NCI-H524 (cell line): ENCODE measurements around the gene ESR1.
"Not testable (repeated sequence)": the region's sequence is repeated elsewhere in the genome, so short reads cannot be mapped to it uniquely, and the experiment has no call there.

Source experiments
- DNase-seq, 2 experiments: peaks; one replicate each; lab custom pipeline; 2025; lab: John Stamatoyannopoulos, UW

ESR1 gene

GRCh38 chr6:151894426-151894825 lies 86.9 kb downstream of the ESR1 start:
- DNase-seq, result not testable (repeated sequence)

GRCh38 chr6:151899221-151899620 lies 91.7 kb downstream of the ESR1 start:
- not testable (repeated sequence) for DNase-seq

GRCh38 chr6:151899796-151900195 lies 92.3 kb downstream of the ESR1 start:
- DNase-seq, result not testable (repeated sequence)

DNA sequence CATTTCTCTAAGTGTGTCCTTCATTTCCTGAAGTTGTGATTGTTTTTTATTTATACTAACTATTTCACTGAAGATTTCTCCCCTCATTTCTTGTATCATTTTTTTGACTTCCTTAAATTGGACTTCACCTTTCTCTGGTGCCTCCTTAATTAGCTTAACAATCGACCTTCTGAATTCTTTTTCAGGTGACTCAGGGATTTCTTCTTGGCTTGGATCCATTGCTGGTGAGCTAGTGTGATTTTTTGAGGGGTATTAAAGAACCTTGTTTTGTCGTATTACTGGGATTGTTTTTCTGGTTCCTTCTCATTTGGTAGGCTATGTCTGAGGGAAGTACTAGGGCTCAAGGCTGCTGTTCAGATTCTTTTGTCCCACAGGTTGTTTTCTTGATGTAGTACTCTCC lies 92.8 kb downstream of the ESR1 start:
- DNase-seq, result no peak

DNA sequence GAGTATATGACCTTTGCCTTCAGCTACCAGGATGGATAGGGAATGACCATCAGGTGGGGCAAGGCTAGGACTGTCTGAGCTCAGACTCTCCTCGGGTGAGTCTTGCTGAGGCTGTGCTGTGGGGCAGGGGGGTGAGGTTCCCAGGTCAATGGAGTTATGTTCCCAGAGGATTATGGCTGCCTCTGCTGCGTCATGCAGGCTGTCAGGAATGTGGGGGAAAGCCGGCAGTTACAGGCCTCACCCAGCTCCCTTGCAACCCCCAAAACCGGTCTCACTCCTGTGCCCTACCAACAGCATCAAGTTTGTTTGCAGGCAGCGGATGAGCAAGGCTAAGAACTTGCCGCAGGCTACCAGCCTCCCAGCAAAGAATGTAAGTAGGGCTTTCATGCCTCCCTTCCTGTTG lies 93.5 kb downstream of the ESR1 start:
- no peak for DNase-seq

DNA sequence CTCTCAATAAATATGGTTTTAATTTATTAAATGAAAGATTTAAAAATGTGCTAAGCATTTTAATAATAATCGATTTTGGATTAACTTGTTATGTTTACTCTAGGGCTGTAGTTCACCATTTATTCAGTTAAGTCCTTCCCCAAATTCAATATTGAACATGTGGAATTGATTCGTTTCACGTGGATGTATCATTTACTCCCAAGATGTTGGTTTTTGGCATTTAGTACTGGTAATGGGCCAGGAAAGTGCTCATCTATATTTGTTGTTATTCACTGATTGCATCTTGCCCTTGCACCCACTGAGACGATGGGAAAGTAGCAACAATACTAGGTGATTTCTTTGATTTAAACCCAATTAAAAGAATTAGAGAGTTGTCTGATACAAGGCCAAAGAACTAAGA lies 97.1 kb downstream of the ESR1 start:
- DNase-seq, result no peak

DNA sequence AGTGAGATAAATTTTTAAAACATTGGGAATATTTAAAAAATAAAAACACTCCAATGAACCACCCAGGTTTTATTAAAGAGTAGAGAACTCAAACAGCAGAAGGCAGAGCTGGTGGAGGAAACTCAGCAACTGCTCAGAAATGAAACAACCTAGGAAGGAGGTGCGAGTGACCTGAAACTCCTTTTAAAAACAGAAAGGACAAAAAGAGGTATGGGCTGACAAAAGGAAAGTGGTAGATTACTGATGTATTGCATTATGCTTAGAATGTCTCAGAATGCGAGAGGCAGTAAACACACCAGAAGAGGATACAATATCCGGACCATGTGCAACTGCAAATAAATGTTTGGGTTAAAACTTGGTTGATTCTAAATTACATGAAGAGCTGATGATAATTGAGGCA lies 97.6 kb downstream of the ESR1 start:
- DNase-seq, result no peak

DNA sequence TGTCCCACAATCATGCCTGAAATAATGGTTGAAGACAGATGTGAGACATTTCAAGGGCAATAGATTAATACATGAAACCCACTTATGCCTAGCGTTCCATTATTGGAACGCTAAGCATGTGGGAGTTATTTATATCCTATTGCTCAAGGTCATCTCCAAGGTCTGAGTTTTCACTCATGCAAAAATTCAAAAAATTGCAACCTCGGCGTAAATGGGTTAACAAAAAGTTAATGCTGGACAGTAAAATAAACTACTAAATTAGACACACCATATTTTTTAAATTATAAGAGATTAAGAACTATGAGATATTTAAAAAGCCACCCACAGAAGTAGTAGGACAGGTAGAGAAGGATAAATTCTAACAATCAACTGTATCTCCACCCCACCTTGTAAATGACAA lies 98.4 kb downstream of the ESR1 start:
- DNase-seq, result no peak

DNA sequence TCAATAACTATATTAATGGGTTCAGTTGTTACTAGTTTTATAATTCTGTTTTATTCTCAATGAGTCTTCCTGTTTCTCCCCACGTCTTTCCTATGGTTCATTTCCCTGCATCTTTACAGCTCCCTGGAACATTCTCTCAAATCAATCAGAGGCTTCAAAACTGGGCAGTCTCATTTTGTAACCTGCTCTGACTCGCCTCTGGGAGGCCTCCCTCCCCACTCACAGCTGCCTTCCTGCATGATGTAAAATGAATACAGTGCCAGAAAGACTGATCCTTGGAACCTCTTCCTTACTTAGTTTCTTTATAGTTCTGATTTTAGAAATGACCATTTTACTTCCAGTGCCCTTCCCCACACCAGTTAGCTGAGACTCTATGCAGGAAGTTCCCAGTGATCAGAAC lies 103.9 kb downstream of the ESR1 start:
- peak in 1 of 2 experiments; percentile 9 for DNase-seq

- DNase-seq, result no peak
Observed at GRCh38 chr6:151914484-151914883, 107.0 kb downstream of the ESR1 start.

- DNase-seq, result no peak
Observed at GRCh38 chr6:151916075-151916474, 108.6 kb downstream of the ESR1 start.

GRCh38 chr6:151916680-151917164 lies 109.2 kb downstream of the ESR1 start:
- no peak for DNase-seq

DNA sequence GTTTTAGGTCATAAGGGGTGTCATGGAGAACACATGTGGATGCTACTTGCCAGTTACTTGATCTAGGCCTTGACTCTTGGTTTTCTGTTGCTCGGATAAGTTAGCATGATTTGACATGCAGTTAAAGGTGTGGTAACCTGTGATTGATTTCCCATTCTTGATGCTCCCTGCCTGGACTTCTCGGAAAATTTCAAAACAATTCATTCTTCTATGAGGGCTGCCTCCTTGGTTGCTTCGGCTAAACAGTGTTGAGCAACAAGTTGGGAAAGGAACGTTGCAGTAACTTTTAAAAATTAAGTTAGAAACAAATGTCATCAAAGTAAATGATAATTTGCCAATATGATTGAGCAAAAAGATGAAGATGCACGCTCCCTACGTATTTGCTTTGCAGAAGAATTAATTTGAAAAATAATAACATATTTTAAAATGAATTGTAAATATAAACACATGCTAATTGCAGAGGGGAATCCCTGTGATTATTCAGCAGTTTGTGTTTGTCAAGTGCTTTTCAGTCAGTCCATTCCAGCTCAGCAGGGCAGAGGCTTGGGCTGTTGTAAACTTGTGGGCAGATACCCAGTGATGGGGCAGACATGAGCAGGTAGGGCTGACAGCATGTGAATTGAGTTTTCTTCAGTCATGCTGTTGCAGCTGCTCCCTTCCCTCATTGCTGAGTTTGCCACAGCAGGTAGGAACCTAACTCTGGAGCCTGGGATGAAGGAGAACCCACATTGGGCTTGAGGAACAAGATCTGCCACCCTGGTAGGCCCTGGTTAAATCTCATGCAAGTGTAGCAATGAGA lies 110.2 kb downstream of the ESR1 start:
- no peak for DNase-seq

GRCh38 chr6:151940307-151940706 lies 132.8 kb downstream of the ESR1 start:
- no peak for DNase-seq

DNA sequence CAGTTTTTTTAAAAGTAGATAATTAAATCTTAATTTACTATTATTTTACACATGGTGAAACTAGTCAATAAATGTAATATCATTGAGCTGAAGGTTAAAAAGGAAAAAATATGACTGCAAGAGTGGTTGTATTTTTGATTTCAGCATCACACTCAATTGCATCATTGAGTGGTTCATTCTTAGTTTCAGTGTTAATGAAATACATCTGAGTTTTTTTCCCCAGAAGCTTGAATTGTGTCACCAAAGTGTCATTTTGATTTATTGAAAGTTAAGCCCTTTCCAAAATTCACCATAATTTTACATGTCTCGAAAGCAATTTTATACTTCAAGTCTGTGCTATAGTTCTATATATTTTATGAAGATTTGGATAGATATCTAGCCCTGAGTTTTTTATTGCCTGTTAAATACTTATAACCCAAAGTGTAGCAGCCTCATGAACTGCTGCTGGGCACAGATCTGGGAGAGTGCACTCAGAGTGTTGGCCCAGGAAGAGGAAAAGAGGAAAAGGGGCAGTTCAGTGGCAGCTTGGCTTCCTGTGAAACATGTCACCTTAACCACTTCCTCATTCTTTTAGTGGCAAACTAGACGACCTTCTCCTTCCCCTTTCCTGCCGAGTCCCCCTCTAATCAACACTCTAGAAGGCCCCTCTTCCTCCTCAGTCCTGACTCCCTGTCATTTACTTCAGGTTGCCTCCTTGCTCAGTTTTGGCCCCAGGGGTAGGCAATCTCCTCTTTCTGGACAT lies 140.7 kb downstream of the ESR1 start:
- DNase-seq, result no peak

GRCh38 chr6:151958332-151958731 lies 150.8 kb downstream of the ESR1 start:
- DNase-seq, result no peak

DNA sequence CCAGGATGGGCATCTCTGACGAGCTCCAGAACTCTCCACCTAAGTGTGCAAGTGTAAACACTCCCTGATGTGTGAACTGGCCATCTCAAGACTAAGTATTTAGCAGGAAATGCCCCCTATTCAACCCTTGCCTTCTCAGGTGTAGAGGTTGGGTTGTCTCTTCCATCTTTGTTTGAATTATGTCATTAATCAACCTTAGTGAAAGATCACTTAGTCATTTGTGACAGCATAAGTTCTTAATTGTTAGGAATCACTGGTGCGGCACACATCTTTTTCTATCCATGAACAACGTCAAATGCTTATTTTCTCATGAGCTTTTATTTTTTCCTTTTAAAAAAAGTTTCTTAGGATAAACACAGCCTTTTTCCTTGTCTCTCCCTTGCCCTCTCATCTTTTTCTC lies 151.6 kb downstream of the ESR1 start:
- DNase-seq, result no peak

DNA sequence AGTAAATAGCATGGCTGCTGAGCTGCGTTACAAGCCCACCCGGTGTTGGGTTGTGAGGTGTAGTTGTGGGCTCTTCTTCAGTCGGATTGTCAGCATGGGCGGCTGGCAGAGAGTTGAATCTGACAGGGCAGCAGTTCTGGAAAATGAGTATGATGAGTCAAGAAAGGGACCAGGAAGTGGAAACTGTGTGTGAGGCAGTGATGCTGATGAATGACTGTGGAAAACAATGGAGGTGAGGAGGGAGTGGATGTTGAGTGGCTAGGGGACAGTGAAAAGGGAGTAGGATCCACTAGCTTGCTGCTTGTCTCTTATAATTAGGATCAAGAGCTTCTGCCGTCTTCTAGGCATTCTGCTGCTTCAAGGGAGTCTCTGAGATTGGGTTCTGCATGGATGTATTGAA lies 154.3 kb downstream of the ESR1 start:
- no peak for DNase-seq

DNA sequence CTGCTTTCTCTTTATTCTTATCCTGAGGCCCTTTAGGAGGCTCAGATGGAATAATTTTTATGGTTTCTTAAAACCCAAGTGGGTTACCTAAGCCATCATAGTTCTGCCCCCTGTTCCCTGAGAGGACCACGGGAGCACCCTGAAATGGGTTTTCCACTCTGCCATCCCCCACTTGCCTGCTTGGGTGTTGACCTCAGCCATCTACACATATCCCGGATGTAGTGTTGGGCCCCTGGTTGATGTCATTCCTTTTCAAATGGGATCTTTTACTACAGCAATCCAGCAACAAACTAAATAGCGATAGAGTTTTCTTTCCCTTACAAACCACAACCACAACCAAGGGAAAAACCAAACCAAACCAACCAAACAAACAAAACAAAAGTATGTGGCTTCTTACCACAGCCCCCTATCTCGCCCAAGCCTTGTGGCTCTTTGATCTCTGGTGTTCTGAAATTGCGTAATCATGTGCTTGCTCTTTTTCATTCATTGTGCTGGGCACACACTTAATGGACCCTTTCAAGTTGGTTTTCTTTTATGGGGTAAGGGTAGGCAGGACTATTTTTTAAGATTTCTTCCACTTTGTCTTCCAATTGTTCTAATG lies 154.9 kb downstream of the ESR1 start:
- no peak for DNase-seq

GRCh38 chr6:151963001-151963400 lies 155.5 kb downstream of the ESR1 start:
- DNase-seq, result no peak

DNA sequence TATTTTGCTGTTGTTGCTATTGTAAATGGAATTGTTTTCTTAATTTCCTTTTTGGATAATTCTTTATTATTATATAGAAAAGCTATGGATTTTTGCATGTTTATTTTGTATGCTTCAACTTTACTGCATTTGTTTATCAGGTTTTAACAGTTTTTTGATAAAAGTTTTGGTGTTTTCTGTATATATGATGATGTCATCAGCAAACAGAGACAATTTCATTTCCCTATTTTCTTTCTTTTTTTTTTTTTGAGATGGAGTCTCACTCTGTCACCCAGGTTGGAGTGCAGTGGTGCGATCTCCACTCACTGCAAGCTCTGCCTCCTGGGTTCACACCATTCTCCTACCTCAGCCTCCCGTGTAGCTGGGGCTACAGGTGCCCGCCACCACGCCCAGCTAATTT lies 156.9 kb downstream of the ESR1 start:
- not testable (repeated sequence) for DNase-seq

DNA sequence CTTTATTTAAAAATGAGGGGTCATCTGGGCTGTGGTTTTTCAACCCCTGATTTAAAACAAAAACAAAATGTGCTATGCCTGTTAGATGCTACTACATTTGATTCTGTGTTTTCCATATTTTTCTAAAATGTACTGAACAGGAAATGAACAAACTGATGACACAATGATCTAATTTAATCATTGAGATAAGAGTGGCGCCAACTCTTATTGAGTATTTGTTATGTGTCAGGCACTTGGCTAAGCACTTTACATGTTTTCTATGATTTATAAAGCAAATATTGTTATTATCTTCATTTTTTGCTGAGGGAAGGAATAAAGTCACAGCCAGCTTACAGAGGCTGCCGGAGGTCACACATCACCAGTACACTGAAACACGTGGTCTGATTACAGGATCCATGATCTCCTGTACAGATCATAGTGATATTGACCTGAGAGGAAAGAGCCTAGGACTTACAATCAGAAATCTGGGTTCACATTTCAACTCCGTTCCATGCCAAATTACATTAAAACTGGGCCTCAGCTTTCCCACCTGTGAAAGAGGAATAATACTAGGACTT lies 166.7 kb downstream of the ESR1 start:
- DNase-seq, result no peak

GRCh38 chr6:151975795-151976194 lies 168.3 kb downstream of the ESR1 start:
- peak in 1 of 2 experiments; percentile 46 for DNase-seq
